K562 (cell line): ENCODE measurements around the gene KLK7. TPM values are rescaled to one million over a fixed set of nuclear protein-coding genes. Genes with fewer than 3 reads are reported as not detected.
A peak's percentile ranks its signal among the peaks of the same experiment; 100 is the strongest.

Experiments used
- ATAC-seq: fragments of 200-7000 bp; cut with Tn5 transposase; 3 replicates; pipeline ENCODE4 v1.9.1; 2020; ENCODE audit warnings: moderate library complexity
- BruUV-seq: library from RNA; stranded (reverse); fragments of 400-500 nt; replicated peaks from 2 replicates; lab custom pipeline; 2021; lab: Mats Ljungman, UMichigan
- CTCF ChIA-PET: fragments of 300-600 bp; formaldehyde crosslinking; extraction: SDS; loops from one replicate; lab custom pipeline; 2021; ENCODE audit warnings: low intra/inter-chr PET ratio; lab: Yijun Ruan, JAX
- POLR2A ChIA-PET: fragments of 300-600, 350-650 bp; sonication (Branson Sonifier 250); formaldehyde crosslinking; extraction: SDS; loops from one replicate; lab custom pipeline; 2021; ENCODE audit warnings: antibody characterized with exemption, inconsistent platforms; lab: Yijun Ruan, JAX
- DNase-seq, 4 experiments: peaks; one replicate each; pipeline versions ENCODE4 v3.0.0 to v3.0.0-alpha.2; 2011 to 2018; ENCODE audit warnings: low spot score in 3 of 4, mixed read lengths in 3 of 4; ENCODE audit errors: extremely low read depth in 1 of 4
- FAIRE-seq: peaks from 2 replicates; lab custom pipeline; 2011; peaks lifted over from hg19 to GRCh38; lab: Jason Lieb, UNC
- H2AFZ ChIP-seq: 2 replicates; pipeline ENCODE4 v1.6.0; 2011; ENCODE audit warnings: low read depth, low read length, control low read depth, inconsistent platforms
- H3K27ac ChIP-seq: fragments of 200-600 bp; 3 replicates; pipeline ENCODE4 v1.8.0; 2011; ENCODE audit warnings: low read depth, mild to moderate bottlenecking, control low read depth, inconsistent platforms, low read length, moderate library complexity, mixed read lengths; ENCODE audit errors: extremely low read depth
- H3K27me3 ChIP-seq, 2 experiments: fragments of 300-600 bp in 1 of 2; 2 replicates in 1 of 2; 3 replicates in 1 of 2; pipeline versions ENCODE4 v1.6.0 to v1.8.0; 2011; ENCODE audit warnings: inconsistent platforms in 2 of 2, low read length in 2 of 2, mild to moderate bottlenecking in 1 of 2, mixed read lengths in 1 of 2, moderate library complexity in 1 of 2; ENCODE audit not compliant: control insufficient read depth in 2 of 2, insufficient read depth in 2 of 2
- H3K36me3 ChIP-seq: fragments of 300-600 bp; 3 replicates; pipeline ENCODE4 v1.8.0; 2011; ENCODE audit warnings: mild to moderate bottlenecking, low read length, inconsistent platforms; ENCODE audit not compliant: control insufficient read depth, insufficient read depth
- H3K4me1 ChIP-seq, 2 experiments: fragments of 200-600 bp in 1 of 2; replicated peaks in 1 of 2; 2 replicates in 1 of 2; 3 replicates in 1 of 2; pipeline versions ENCODE4 v1.5.1 to v1.8.0; 2011; ENCODE audit warnings: inconsistent platforms in 2 of 2, low read length in 2 of 2, mild to moderate bottlenecking in 1 of 2, mixed read lengths in 1 of 2, moderate library complexity in 1 of 2; ENCODE audit not compliant: control insufficient read depth in 2 of 2, insufficient read depth in 2 of 2
- H3K4me2 ChIP-seq: 2 replicates; pipeline ENCODE4 v1.6.1; 2011; ENCODE audit warnings: low read length, control low read depth, inconsistent platforms, mixed read lengths; ENCODE audit not compliant: insufficient read depth
- H3K4me3 ChIP-seq: fragments of 200-600 bp; sonication (generic), shearing (Covaris generic); 2 replicates; pipeline ENCODE4 v1.5.1; 2016; ENCODE audit warnings: control low read depth, inconsistent platforms
- H3K79me2 ChIP-seq: fragments of 200-600 bp; 3 replicates; pipeline ENCODE4 v1.8.0; 2011; ENCODE audit warnings: low read length, inconsistent platforms; ENCODE audit not compliant: control insufficient read depth, insufficient read depth
- H3K9ac ChIP-seq, 2 experiments: 2 replicates each; pipeline versions ENCODE4 v1.6.0 to v1.6.1; 2011; ENCODE audit warnings: low read depth in 2 of 2, low read length in 2 of 2, control low read depth in 1 of 2, inconsistent platforms in 1 of 2, mild to moderate bottlenecking in 1 of 2, mixed read lengths in 1 of 2; ENCODE audit not compliant: insufficient read depth in 1 of 2
- H3K9me1 ChIP-seq: one replicate; pipeline ENCODE4 v1.6.0; 2011; ENCODE audit warnings: inconsistent platforms, mild to moderate bottlenecking, low read length, moderate library complexity; ENCODE audit not compliant: control insufficient read depth, insufficient read depth
- H3K9me3 ChIP-seq: replicated peaks from 2 replicates; pipeline ENCODE4 v1.5.1; 2011; ENCODE audit warnings: low read depth, low read length, inconsistent platforms; ENCODE audit not compliant: control insufficient read depth, insufficient read depth
- H4K20me1 ChIP-seq: replicated peaks from 2 replicates; pipeline ENCODE4 v1.6.1; 2011; ENCODE audit warnings: low read length, inconsistent platforms, mixed read lengths; ENCODE audit not compliant: control insufficient read depth, insufficient read depth
- ARHGAP35 ChIP-seq: fragments of 450-650 bp; IDR thresholded peaks from 2 replicates; pipeline ENCODE4 v1.6.1; 2018; ENCODE audit not compliant: partially characterized antibody
- ETV1 ChIP-seq: fragments of 450-650 bp; conservative IDR thresholded peaks from 2 replicates; pipeline ENCODE4 v1.6.1; 2016; ENCODE audit warnings: missing genetic modification characterization, control low read depth, low read depth, missing compliant biosample characterization
- MED1 ChIP-seq: sonication (generic); formaldehyde crosslinking; IDR thresholded peaks from 2 replicates; pipeline ENCODE4 v1.8.1; 2023; ENCODE audit warnings: missing genetic modification reagents, borderline replicate concordance
- PYGO2 ChIP-seq: fragments of 450-650 bp; IDR thresholded peaks from 2 replicates; pipeline ENCODE4 v1.6.1; 2016; ENCODE audit warnings: mild to moderate bottlenecking, missing genetic modification characterization, moderate library complexity, missing compliant biosample characterization
- SP1 ChIP-seq: sonication (generic); formaldehyde crosslinking; IDR thresholded peaks from 2 replicates; pipeline ENCODE4 v1.8.1; 2022; ENCODE audit warnings: mild to moderate bottlenecking, missing genetic modification reagents
- TEAD2 ChIP-seq: fragments of 450-650 bp; IDR thresholded peaks from 2 replicates; pipeline ENCODE4 v1.6.1; 2016; ENCODE audit warnings: missing genetic modification characterization, control low read depth, missing compliant biosample characterization
- TOE1 ChIP-seq, 2 experiments: fragments of 450-650 bp in 1 of 2; sonication (generic) in 1 of 2; formaldehyde crosslinking in 1 of 2; IDR thresholded peaks; 2 replicates each; pipeline versions ENCODE4 v1.7.1 to v1.8.0; 2016 to 2022; ENCODE audit warnings: borderline replicate concordance in 2 of 2, mild to moderate bottlenecking in 2 of 2, antibody characterized with exemption in 1 of 2, inconsistent platforms in 1 of 2, low read depth in 1 of 2, missing genetic modification reagents in 1 of 2, moderate library complexity in 1 of 2
- ZNF23 ChIP-seq: fragments of 250-450 bp; sonication (Bioruptor Pico); IDR thresholded peaks from 2 replicates; pipeline ENCODE4 v1.4.0; 2020; ENCODE audit warnings: mild to moderate bottlenecking
- WGBS: fragments of 100-300 bp; shearing (Covaris generic); methylation state at CpG from one replicate; pipeline ENCODE4 v1.1.6; 2016; ENCODE audit warnings: low coverage, mixed read lengths; ENCODE audit not compliant: insufficient coverage; ENCODE audit errors: missing lambda C conversion rate; 5-methylcytosine and 5-hydroxymethylcytosine counted together
- in situ Hi-C: fragments of 300-500 bp; cut with MboI; formaldehyde crosslinking; loops from 4 replicates; pipeline ENCODE4 v1.15.0; 2018; ENCODE audit warnings: inconsistent platforms, mixed read lengths
- intact Hi-C: fragments of 100-400 bp; cut with micrococcal nuclease; formaldehyde crosslinking; loops from 2 replicates; pipeline ENCODE4 v1.14.2; 2022
- polyA plus RNA-seq, 8 experiments: library from polyadenylated mRNA; depleted of rRNA in 4 of 8; stranded (reverse) in 5 of 8; unstranded in 3 of 8; fragments of >200 nt; fragmentation: Nextera tagmentation in 2 of 8; fragmentation: Illumina TruSeq in 1 of 8; extraction: Ambion mirVana in 2 of 8; extraction: Trizol in 1 of 8; gene quantifications; 2 replicates each; pipeline versions ENCODE4 v1.2.1 to v1.2.3, GENCODE V29; 2011 to 2014; ENCODE audit warnings: inconsistent platforms in 1 of 8, missing spikeins in 1 of 8
- total RNA-seq, 7 experiments: library from RNA; depleted of rRNA in 6 of 7; stranded (reverse); fragments of >200 nt in 6 of 7; fragmentation: Illumina TruSeq in 2 of 7; extraction: Trizol in 2 of 7; gene quantifications; 2 replicates each; pipeline versions ENCODE4 v1.2.1 to v1.2.3, GENCODE V29; 2011 to 2021; ENCODE audit warnings: low replicate concordance in 1 of 7
- TF ChIP-seq, protein P1 (sequence below): sonication (generic); formaldehyde crosslinking; IDR thresholded peaks from 2 replicates; pipeline ENCODE4 v1.8.1; 2023; ENCODE audit warnings: mild to moderate bottlenecking, missing genetic modification reagents
- TF ChIP-seq, protein P2 (sequence below): sonication (generic); formaldehyde crosslinking; IDR thresholded peaks from 2 replicates; pipeline ENCODE4 v1.8.0; 2023; ENCODE audit warnings: mild to moderate bottlenecking, missing genetic modification reagents

Gene KLK7
- total and polyA plus RNA-seq, 9 of the 15 experiments (the other 6 are each of a cell fraction or from before 2014, with no cell fraction given) = 0.03 TPM; not detected in 8

DNA sequence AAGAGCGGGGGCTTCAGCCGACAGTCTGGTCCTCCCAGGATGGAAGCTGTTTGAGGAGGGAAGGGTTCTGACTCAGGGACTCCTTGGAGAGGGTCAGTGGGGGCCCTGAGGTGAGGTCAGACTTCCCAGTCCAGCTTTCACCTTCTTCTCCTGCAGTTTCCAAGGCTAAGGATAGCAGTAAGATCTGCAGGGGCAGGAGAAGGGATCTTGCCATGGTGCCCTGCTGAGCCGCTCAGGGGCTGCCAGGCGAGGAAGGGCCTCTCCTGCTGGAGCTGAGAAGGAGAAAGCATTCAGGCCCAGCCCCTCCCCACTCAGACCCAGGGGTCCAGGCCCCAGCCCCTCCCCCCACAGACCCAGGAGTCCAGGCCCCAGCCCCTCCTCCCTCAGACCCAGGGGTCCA, 1.5 kb downstream of the KLK7 start (continued):
- TF ChIP-seq, protein P1, sequence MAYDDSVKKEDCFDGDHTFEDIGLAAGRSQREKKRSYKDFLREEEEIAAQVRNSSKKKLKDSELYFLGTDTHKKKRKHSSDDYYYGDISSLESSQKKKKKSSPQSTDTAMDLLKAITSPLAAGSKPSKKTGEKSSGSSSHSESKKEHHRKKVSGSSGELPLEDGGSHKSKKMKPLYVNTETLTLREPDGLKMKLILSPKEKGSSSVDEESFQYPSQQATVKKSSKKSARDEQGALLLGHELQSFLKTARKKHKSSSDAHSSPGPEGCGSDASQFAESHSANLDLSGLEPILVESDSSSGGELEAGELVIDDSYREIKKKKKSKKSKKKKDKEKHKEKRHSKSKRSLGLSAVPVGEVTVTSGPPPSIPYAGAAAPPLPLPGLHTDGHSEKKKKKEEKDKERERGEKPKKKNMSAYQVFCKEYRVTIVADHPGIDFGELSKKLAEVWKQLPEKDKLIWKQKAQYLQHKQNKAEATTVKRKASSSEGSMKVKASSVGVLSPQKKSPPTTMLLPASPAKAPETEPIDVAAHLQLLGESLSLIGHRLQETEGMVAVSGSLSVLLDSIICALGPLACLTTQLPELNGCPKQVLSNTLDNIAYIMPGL = no peak
- TF ChIP-seq ZNF23 (CRISPR knock-in tag) (no peak), PYGO2 (tag) (no peak), ARHGAP35 (no peak)
- TF ChIP-seq, all 486 proteins: peak for 0

DNA sequence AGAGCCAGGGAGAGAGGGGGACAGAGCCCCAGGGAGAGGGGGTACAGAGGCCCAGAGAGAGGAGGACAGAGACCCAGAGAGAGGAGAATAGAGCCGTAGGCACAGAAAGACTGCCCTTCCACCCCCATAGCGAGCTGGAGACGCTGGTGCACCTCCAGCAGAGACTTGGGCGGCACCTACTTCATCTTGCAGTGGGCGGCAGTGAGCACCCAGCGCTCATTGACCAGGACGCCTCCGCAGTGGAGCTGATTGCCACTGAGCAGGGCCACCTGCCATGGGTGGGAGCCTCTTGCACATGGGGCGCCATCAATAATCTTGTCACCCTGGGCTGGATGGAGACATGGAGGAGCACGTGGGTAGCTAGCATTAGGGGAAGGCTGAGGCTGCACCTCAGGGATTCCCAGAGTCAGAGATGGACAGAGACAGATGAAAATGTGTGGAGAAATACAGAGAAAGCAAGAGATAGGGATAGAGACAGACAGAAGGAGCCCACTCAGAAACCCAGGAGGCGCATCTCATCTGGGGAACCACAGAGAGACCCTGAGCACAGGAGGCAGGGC, 2.0 kb downstream of the KLK7 start:
- WGBS = under 1% methylated on average over 11 of the region's 11 CpGs
- no peak for TF ChIP-seq SP1
- TF ChIP-seq, protein P2, sequence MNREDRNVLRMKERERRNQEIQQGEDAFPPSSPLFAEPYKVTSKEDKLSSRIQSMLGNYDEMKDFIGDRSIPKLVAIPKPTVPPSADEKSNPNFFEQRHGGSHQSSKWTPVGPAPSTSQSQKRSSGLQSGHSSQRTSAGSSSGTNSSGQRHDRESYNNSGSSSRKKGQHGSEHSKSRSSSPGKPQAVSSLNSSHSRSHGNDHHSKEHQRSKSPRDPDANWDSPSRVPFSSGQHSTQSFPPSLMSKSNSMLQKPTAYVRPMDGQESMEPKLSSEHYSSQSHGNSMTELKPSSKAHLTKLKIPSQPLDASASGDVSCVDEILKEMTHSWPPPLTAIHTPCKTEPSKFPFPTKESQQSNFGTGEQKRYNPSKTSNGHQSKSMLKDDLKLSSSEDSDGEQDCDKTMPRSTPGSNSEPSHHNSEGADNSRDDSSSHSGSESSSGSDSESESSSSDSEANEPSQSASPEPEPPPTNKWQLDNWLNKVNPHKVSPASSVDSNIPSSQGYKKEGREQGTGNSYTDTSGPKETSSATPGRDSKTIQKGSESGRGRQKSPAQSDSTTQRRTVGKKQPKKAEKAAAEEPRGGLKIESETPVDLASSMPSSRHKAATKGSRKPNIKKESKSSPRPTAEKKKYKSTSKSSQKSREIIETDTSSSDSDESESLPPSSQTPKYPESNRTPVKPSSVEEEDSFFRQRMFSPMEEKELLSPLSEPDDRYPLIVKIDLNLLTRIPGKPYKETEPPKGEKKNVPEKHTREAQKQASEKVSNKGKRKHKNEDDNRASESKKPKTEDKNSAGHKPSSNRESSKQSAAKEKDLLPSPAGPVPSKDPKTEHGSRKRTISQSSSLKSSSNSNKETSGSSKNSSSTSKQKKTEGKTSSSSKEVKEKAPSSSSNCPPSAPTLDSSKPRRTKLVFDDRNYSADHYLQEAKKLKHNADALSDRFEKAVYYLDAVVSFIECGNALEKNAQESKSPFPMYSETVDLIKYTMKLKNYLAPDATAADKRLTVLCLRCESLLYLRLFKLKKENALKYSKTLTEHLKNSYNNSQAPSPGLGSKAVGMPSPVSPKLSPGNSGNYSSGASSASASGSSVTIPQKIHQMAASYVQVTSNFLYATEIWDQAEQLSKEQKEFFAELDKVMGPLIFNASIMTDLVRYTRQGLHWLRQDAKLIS (CRISPR knock-in tag) = no peak
- TF ChIP-seq TEAD2 (tag) = no peak
- TF ChIP-seq, protein P1 = no peak
- no peak for TF ChIP-seq MED1 (CRISPR knock-in tag)
- TF ChIP-seq TOE1 (IDR thresholded peaks at IDR 0.05; ENCODE audit: borderline replicate concordance) = no peak
- TF ChIP-seq TOE1 (CRISPR knock-in tag; IDR thresholded peaks at IDR 0.05; ENCODE audit: borderline replicate concordance, low read depth) = no peak
- no peak for TF ChIP-seq ETV1 (tag)

More for the DNA sequence above, 2.0 kb downstream of the KLK7 start:
- no TSS peak for BruUV-seq
- H3K9ac ChIP-seq = no peak overlapping the region
- peak; percentile 46; the same call in 1 of the 3 replicates for ATAC-seq
- ChIA-PET CTCF (no interaction called here), POLR2A (interaction anchor here (0.6 kb wide), 2 partner anchors 66 to 132 kb away, joined by 3 read pairs; no protein-coding TSS in a partner anchor)
- no peak overlapping the region for H2AFZ ChIP-seq
- FAIRE-seq = no peak
- H3K4me2 ChIP-seq = no peak overlapping the region
- intact Hi-C loops = no loop called here
- peaks cover 8 to 32% of the 10 kb centered on the region in 2 experiments; a peak in 3 of 5 replicates for H3K27me3 ChIP-seq
- in situ Hi-C loops = no loop called here
- H3K9me3 ChIP-seq = no peaks in the 10 kb centered on the region
- no peak for DNase-seq
- H3K4me3 ChIP-seq = no peak overlapping the region
- H4K20me1 ChIP-seq = no peaks in the 10 kb centered on the region
- H3K27ac ChIP-seq = no peak overlapping the region
- H3K9me1 ChIP-seq = no peaks in the 10 kb centered on the region
- H3K36me3 ChIP-seq = no peaks in the 10 kb centered on the region
- H3K79me2 ChIP-seq = no peaks in the 10 kb centered on the region
- peaks cover 0 to 3% of the 10 kb centered on the region in 2 experiments; a peak in 1 of 5 replicates for H3K4me1 ChIP-seq
